Middle frontal gyrus (tissue), 1 donor: ENCODE results near the gene PTPN23.
"Not testable (repeated sequence)": the region's sequence is repeated elsewhere in the genome, so short reads cannot be mapped to it uniquely, and the experiment has no call there.

Source experiments
- DNase-seq: peaks from one replicate; pipeline ENCODE4 v3.0.0-alpha.2; 2015; ENCODE audit warnings: low spot score; ENCODE audit errors: extremely low spot score

PTPN23 gene

GRCh38 chr3:47441796-47442551, 61.2 kb downstream of the PTPN23 start:
- DNase-seq: no peak

GRCh38 chr3:47443611-47443995, 62.8 kb downstream of the PTPN23 start:
- DNase-seq: no peak

GRCh38 chr3:47444103-47444502, 63.3 kb downstream of the PTPN23 start:
- no peak for DNase-seq

GRCh38 chr3:47452453-47453215, 71.8 kb downstream of the PTPN23 start:
- no peak for DNase-seq

GRCh38 chr3:47455806-47456452, 75.1 kb downstream of the PTPN23 start:
- no peak for DNase-seq

GRCh38 chr3:47456984-47457383, 76.2 kb downstream of the PTPN23 start:
- DNase-seq: no peak

GRCh38 chr3:47459534-47460085, 78.8 kb downstream of the PTPN23 start:
- not testable (repeated sequence) for DNase-seq
